ENCODE data around the gene MIB1.

DNA sequence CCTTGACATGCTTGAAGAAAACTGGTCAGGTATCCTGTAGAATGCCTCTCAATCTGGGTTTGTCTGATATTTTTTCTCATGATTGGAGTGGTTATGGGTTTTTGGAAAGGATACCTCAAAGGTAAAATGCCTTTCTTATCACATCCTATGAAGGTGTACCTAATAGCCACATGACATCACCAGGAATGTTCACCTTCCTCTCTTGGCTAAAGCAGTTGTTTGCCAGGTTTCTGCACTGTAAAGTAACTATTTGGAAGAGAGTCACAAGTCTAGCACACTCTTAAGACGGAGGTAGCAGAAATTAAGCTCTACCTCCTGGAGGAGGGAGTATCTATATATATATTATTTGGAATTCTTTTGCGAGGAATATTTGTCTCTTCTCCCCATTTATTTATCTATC, 17.9 kb upstream of the MIB1 start:
- no peak for TF ChIP-seq CTCF (tag by site-specific recombination; IDR thresholded peaks at IDR 0.05)
- TF ChIP-seq ZNF658 (tag by site-specific recombination; IDR thresholded peaks at IDR 0.05): no peak
- TF ChIP-seq, protein P1, sequence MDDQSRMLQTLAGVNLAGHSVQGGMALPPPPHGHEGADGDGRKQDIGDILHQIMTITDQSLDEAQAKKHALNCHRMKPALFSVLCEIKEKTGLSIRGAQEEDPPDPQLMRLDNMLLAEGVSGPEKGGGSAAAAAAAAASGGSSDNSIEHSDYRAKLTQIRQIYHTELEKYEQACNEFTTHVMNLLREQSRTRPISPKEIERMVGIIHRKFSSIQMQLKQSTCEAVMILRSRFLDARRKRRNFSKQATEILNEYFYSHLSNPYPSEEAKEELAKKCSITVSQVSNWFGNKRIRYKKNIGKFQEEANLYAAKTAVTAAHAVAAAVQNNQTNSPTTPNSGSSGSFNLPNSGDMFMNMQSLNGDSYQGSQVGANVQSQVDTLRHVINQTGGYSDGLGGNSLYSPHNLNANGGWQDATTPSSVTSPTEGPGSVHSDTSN (CRISPR knock-in tag; IDR thresholded peaks at IDR 0.05): no peak
- no peak for TF ChIP-seq TCF7L2 (IDR thresholded peaks at IDR 0.05; ENCODE audit: borderline replicate concordance, low read depth, low read length)
- TF ChIP-seq ZNF24 (tag by site-specific recombination; IDR thresholded peaks at IDR 0.05): no peak
- TF ChIP-seq ZNF362 (tag by site-specific recombination; IDR thresholded peaks at IDR 0.05): no peak
- no peak for TF ChIP-seq BCL6B (tag by site-specific recombination; IDR thresholded peaks at IDR 0.05)
- TF ChIP-seq ZNF513 (tag by site-specific recombination; IDR thresholded peaks at IDR 0.05): no peak
- TF ChIP-seq WT1 (tag by site-specific recombination; IDR thresholded peaks at IDR 0.05): no peak

Measured in HEK293 (cell line).